SIG-M5 (cell line): ENCODE measurements around the gene MTA3.
A peak's percentile ranks its signal among the peaks of the same experiment; 100 is the strongest.
"Not testable (repeated sequence)": the region's sequence is repeated elsewhere in the genome, so short reads cannot be mapped to it uniquely, and the experiment has no call there.

Source experiments
- DNase-seq: peaks from one replicate; lab custom pipeline; 2025; lab: John Stamatoyannopoulos, UW

Gene MTA3

DNA sequence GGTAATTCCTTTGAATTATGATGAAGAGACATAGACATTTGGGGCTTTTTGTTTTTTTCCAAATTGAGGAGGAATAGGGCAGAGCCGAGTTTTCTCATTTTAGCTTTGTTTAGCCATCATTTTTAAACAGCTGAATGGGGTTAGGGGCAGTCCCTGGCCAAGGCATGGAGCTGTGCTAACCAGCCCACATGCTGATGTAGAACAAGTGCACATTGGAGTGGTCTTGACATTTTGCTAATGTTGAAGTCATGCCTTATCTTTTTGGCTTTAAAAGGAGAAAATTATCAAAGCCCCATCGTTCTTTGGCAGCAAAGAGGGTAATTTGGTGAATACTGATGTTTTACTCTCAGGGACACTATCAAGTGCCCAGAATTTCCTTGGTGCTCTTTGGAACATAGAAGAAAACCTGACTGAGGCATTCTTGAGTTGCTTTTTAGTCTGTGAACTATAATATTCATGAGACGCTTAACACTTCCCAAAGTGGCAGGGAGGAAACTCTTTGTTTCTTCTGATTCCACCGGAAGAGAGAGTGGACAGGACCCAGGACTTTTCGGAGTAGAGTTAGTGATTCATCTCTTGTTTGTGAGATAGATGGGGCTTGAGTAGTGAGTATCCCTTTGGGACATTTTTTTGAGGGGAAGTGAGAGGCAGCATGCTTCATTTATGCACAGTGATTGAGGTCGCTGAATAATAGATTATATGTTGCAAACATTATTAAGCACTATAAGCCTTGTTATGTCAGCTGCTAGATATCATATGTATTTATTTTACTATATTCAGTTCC is 45.0 kb downstream of the MTA3 start:
- DNase-seq = no peak

DNA sequence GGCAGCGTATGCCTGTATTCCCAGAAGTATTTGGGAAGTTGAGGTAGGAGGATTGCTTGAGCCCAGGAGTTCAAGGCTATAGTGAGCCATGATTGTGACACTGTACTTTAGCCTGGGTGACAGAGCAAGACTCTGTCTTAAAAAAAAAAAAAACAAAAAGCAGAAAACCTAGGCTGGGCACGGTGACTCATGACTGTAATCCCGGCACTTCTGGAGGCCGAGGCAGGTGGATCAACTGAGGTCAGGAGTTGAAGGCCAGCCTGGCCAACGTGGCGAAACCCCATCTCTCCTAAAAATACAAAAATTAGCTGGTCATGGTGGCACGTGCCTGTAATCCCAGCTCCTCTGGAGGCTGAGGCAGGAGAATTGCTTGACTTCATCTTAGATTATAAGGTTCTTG is 46.4 kb downstream of the MTA3 start:
- no peak for DNase-seq

DNA sequence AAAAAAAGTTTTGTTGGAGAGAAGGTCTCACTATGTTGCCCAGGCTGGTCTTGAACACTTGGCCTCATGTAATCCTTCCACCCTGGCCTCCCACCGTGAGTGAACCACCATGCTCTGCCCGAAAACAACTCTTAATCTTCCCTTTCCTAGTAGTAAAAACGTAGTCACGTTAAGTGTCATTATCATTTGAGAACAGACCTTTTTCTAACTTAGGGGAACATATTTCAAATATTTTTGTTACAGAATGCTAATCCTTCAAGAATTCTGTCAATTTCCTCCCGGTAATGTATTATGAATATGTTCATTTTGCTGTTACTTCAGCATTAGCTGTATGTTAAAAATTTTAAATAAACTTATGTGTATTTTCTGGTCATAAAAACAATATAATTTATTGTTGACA is 49.7 kb downstream of the MTA3 start:
- DNase-seq = no peak

DNA sequence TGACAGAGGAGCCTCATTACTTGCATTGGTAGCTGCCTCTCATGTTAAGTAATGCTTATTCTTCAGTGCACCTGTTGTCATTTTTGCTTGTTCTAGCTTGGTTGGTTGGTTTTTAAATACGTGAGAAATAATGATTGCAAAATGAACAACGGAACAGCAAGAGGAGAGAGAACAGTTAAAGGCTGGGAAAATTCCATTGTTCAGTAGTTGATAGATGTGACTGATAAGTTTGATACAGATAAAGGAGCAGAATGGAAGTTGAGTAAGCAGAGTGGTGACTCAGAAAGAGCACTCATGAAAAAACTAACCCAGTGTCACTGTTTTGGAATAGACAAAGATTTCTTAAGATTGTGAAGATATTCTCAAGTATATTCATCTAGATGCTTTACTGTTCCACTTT is 50.5 kb downstream of the MTA3 start:
- DNase-seq = peak; percentile 45

DNA sequence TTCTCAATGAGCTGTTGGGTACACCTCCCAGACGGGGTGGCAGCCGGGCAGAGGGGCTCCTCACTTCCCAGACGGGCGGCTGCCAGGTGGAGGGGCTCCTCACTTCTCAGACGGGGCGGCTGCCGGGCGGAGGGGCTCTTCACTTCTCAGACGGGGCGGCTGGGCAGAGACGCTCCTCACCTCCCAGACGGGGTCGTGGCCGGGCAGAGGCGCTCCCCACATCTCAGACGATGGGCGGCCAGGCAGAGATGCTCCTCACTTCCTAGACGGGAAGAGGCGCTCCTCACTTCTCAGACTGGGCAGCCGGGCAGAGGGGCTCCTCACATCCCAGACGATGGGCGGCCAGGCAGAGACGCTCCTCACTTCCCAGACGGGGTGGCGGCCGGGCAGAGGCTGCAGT is 53.2 kb downstream of the MTA3 start:
- DNase-seq = not testable (repeated sequence)

DNA sequence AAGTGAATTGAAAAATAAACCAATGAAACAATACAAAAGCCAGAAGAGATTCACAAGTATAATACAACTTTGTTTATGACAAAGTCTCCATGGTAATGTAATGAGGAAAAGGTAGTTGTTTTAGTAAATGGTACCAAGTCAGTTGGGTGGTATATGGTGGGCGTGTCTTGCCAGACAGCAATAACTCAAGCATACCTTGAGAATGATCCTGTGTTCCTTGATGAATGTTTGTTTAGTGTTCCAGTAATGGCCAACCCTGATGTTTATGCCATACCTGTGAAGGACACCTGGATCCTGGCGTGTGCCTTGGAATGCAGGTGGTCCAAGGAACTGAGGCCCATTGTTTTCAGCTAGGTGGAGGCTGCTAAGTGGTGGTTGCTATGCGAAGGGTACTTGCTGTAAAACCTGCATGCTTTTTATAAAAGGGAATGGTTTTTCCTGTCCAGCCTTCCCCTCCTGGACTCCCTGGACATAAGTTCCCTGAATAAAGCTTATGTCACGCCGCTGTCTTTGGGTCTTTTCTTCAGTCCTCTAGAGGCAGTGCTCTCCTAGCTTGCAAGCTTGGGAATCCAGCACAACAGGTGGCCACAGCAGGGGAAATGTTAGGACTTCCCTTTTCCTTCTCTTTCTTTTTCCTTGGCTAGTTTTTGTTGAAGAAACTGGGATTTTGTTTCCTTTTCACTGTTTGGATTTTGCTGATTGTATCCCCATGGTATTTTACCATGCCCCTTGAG is 54.7 kb downstream of the MTA3 start:
- no peak for DNase-seq

DNA sequence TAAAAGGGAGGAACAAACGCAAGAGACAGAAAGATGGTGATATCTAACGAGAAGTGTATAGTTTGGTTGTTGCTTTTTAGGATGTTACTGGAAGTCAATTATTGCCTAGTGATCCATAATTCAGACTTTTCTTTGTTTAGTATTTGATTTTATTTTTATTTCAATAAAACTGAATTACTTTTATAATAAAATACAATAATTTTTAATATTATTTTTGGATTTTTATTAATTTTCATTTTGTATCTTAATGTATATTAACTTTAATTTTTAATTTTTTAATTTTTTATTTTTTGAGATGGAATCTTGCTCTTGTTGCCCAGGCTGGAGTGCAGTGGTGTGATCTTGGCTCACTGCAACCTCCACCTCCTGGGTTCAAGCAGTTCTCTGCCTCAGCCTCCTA is 55.6 kb downstream of the MTA3 start:
- no peak for DNase-seq

DNA sequence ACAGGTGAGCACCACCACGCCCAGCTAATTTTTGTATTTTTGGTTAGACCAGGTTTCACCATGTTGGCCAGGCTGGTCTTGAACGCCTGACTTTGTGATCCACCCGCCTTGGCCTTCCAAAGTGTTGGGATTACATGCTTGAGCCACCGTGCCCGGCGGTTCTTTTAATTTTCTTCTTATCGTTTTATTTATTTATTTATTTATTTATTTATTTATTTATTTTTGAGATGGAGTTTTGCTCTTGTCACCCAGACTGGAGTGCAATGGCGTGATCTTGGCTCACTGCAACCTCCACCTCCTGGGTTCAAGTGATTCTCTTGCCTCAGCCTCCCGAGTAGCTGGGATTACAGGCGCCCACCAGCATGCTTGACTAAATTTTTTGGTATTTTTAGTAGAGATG is 59.6 kb downstream of the MTA3 start:
- DNase-seq = not testable (repeated sequence)

DNA sequence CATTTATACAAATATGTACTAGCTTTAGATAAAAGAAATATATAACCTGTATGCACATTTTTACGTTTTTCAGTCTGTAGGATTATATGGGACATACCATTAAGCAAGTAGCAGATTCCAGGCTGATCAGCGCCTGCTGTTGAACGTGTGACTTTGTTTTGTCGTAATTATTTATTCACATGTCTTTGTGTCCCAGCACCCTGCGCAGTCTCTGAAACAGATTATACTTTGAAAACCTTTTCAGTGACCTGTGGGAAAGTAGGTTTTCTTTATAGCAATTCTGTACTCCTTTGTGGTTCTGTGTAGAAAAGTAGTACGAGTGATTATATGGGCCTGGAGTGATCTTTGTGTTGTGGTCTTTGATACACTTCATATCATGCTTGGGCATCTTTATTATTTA is 68.5 kb downstream of the MTA3 start:
- no peak for DNase-seq

DNA sequence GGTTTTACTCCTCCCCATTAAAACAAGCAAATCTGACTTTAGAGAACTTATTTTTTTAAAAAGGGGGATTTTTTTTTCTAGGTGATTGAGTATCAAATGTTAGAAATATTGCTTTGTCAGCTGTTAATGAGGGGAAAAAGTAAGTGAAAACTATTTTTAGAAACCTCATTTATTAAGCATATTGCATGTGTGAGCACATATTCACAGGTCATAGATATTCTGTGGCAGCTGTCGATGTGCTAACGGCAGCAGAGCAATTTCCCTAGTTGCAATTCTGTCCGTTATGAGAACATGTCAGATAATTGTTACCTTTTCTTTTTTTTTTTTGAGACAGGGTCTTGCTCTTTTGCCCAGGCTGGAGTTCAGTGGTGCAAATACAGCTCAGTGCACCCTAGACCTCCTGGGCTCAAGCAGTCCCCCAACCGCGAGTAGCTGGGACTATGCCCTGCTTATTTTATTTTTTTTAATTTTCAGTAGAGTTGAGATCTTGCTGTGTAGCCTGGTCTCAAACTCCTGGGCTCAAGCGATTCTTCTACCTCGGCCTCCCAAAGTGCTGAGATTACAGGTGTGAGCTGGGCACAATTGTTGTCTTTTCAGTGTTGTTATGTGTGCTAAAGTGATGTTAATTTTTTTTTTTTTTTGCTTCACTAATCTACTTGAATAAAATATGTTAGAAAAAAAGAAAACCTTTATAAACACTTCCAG is 69.8 kb downstream of the MTA3 start:
- DNase-seq = no peak

DNA sequence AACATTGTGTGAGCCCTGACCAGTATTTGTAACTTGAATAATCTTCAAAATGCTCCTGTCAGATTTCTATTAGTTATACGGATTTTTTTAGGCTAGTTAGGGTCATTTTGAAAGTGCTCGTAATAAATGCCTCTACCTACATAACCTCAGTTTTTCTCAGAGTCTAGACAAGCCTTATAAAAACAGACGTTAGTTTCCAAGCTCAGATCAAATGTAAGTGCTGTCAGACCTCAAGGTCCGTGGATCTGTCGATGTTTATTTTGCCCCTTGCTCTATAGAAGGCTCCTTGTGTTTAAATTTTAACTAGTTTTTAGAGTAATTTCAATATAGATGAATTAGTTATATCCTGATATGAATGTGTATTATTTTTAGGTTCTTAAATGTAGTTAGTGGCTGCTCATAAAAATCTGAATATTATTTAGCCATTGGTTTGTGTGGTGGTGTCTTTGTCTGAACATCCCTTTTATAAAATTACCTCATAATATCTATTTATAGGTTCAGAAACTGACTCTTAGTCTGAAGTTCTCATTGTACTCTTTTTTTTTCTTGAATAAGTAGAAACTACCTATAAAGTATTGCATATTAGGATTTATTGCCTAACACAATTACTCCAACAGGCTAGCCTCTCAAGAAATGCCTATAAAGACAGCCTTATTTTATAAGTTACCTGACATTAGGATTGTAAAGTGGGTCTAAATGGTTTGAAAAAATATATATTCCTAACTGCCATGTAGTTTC is 71.1 kb downstream of the MTA3 start:
- no peak for DNase-seq

DNA sequence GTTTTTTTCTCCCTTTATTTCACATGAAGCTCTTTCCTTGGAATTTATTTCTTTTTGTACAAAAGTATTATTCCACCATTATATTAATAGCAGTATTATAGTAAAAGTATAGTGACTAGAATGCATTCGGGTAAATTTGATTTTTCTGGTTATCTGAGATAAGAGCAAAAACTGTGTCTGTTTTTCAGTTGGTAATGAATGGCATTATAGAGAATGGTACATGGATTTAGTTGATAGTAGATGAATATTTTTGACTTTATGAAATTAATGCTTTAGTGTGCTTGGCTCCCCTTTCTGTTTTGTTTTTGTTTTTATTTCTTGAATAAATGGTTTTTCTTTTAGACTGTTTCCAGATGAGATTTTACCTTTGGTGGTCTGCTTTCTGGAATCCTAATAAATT is 71.8 kb downstream of the MTA3 start:
- DNase-seq = no peak

DNA sequence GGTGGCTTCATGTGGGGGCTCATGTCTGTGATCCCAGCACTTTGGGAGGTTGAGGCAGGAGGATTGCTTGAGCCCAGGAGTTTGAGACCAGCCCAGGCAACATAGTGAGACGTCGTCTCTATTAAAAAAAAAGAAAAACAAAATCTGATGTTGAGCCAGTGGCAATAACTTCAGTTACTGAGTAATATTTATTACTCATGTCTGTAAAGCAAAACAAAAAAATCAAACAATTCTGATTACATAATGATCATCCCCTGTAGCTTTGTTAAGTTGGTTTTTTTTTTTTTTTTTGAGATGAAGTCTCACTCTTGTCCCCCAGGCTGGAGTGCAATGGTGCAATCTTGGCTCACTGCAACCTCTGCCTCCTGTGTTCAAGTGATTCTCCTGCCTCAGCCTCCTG is 73.9 kb downstream of the MTA3 start:
- DNase-seq = not testable (repeated sequence)

DNA sequence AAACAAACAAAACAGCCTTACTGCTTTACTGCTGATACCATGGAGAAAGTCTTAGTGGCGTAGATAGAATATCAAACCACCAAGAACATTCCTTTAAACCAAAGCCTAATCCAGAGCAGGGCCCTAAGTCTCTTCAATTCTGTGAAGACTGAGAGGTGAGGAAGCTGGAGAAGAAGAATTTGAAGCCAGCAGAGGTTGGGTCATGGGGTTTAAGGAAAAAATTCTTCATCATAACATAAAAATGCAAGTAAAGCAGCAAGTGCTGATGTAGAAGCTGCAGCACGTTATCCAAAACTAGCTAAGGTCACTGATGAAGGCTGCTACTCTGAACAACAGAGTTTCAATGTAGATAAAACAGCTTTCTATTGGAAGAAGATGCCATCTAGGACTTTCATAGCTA is 77.1 kb downstream of the MTA3 start:
- DNase-seq = no peak

DNA sequence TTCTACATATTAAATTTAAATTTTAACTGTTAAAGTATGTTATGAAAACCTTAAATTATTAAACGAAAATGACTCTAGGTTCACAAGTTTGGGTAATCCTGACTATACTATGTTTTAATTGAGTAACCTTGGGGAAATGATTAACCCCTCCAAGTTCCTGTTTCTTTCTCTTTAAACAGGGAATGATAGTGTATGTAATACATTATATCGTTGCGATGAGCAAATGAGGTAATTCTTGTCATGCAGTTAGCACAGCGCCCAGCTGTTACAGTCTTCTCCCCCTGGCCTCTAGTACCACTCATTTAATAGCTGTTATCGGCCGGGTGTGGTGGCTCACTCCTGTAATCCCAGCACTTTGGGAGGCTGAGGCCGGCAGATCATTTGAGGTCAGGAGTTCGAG is 80.4 kb downstream of the MTA3 start:
- DNase-seq = peak; percentile 49

DNA sequence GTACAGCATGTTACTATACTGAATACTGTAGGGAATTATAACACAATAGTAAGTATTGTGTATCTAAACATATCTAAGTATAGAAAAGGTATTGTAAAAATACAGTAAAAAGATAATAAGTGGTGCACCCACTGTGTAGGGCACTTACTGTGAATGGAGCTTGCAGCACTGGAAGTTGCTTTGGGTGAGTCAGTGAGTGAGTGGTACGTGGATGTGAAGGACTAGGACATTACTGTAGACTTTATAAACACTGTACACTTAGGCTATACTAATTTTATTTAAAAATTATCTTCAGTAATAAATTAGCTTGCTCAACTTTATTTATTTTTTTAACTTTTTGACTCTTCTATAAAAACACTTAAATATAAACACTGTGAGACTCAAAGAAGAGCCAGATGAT is 82.6 kb downstream of the MTA3 start:
- DNase-seq = no peak

DNA sequence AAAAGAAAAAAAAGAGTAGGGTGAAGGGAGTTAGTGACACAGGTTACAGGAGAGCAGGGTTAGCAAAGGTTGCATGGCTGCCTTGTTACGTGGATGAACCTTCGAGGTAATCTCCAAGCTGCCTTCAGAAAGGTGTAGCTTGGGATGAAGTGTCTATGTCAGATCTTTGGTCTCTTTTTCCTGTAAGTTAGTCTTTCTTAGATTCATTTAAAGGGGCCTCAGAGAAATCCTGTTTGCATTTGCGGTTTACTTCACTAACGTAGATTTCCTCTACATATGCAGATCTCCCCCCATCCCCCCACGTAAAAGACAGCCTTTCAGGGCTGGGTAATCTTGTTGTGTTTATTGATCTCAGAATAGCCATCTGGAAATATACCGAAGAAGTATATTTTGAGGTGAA is 83.7 kb downstream of the MTA3 start:
- DNase-seq = no peak

DNA sequence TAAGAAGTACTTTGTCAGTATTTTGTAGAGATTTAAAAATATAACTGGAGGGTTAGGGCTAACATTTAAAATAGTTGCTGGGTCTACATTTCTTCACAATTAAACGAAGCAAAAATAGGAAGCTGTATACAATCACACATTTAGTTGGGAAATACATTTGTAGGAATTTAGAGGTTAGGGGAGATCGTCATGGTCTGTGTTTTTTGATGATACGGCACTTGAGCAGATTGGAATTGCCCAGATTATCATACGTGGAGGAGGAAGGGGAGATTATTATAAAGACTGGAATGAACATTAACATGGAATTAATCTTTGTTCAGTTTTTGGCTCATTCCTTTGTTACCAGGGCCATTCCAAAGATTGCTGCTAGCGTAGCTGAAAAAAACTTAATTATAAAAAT is 84.6 kb downstream of the MTA3 start:
- no peak for DNase-seq

DNA sequence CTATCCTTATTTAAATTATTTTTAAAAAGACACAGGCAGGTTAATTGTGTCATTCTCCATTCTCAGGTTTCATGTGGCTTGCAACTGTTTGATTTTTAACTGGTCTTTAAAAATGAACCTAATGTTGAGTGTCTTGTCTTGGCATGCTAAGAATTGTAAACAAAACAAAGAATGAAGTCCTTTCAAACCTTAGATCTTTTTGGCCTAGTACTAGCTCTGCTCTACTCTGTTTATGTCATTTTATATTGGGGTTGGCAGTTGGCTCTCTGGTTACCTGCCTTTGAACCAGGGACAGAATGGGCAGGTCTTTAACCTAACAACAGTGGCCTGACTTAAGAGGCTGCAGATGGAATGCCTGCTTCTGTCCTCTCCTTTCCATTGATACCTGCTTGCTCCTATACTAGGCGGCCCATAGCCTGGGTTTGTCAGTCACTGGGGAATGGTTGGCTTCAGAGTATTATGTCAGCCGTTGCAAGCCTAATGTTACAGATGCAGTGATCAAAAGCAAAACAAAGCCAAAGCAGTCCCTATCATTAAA is 85.5 kb downstream of the MTA3 start:
- DNase-seq = no peak

DNA sequence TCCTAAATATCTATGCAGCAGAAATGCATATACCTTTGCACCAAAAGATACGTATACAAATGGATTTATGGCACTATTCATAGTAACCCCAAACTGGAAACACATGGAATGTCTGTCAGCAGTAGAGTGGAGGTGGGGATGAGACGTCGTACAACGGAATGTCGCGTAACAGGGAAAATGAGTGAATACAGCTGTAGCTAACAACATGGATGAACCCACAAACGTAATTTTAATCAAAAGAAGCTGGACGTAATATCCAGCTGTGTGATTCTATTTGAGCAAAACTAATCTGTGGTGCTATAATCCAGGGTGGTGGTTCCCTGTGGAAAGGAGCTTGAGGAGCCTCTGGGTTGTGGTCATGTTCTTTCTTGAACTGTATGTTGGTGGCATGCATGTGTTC is 89.9 kb downstream of the MTA3 start:
- DNase-seq = no peak

DNA sequence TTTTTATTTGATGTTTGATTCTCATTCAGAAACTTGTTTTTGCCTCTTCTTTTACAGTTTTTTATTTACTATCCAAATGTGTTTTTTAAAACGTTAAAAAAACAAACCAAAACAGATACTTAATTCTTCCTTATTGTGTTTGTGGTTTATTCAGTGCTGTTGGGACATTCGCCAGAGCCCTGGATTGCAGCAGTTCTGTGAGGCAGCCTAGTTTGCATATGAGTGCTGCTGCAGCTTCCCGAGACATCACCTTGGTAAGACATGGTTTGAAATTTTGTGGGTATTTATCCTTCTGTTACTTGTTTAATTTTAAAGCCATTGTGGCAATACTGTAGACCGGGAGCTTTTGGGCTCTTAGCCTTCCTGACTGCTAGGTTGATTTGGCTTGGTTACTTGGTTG is 91.2 kb downstream of the MTA3 start:
- no peak for DNase-seq

DNA sequence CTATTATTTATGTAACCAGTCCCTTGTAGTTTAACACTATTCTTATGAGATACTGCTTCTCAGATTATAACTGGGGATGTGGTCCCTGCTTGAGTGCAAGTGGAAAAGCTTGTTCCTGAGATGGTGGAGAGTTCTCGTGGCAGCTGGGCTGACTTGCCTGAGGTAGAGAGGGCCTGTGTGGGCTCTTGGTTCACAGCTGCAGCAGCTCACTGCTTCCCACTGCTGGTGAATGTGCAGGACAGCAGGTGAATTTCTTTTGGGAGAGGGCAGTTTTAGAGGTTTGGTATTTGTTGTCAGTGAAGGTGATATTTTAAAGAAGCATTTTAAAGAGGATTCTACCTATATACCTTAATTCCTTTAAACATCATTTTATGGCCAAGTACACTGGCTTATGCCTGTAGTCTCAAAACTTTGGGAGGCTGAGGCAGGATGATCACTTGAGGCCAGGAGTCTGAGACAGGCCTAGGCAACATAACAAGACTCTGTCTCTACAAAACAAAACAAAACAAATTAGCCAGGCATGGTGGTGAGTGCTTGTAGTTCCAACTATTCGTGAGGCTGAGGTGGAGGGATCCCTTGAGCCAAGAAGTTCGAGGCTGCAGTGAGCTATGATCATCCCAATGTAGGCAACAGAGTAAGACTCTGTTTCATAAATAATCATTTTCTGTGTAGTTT is 94.8 kb downstream of the MTA3 start:
- no peak for DNase-seq
